GM18907 (cell line): Measurements from ENCODE around the gene SOHLH2.

ENCODE experiments used
- ATAC-seq: cut with Tn5 transposase; IDR thresholded peaks from one replicate; pipeline ENCODE4 v1.9.1; 2021; ENCODE audit warnings: mild to moderate bottlenecking, moderate library complexity; ENCODE audit not compliant: unreplicated experiment

SOHLH2 gene

DNA sequence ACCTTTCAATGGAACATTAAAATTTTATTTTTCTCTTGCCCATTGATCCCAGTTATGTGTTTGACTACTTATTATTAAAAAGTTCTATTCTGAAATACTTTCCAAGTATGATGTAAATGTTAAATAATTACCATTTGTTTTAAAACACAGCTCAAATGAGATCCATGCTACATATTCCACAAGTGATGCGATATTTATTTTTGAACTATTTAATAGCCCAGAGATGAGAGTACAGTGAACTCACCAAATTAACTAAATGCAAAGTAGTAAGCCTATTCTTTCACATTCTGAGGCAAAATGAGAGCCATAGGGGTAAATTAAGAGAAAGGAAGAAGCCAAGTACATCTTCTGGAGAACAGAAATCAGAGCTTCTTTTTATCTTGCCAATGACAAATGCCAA lies 82.0 kb downstream of the SOHLH2 start:
- ATAC-seq, result no peak

DNA sequence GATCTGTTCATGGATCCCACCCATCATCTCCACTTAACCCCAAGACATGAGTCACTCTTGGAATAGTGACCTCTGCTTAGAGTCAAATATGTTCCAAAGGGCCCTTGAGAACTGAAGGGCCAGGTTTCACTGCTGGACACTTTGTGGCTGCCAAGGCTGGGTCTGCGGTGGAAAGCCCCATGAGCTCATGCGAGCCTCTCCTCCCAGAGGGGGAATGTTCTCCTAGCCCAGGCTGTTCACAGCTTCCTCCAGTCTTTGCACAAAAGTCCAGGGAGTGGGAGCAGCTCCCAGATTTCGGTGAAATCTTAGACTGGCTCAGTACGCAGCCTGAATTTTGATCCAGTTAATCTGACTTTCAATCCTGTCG lies 82.4 kb downstream of the SOHLH2 start:
- no peak for ATAC-seq

DNA sequence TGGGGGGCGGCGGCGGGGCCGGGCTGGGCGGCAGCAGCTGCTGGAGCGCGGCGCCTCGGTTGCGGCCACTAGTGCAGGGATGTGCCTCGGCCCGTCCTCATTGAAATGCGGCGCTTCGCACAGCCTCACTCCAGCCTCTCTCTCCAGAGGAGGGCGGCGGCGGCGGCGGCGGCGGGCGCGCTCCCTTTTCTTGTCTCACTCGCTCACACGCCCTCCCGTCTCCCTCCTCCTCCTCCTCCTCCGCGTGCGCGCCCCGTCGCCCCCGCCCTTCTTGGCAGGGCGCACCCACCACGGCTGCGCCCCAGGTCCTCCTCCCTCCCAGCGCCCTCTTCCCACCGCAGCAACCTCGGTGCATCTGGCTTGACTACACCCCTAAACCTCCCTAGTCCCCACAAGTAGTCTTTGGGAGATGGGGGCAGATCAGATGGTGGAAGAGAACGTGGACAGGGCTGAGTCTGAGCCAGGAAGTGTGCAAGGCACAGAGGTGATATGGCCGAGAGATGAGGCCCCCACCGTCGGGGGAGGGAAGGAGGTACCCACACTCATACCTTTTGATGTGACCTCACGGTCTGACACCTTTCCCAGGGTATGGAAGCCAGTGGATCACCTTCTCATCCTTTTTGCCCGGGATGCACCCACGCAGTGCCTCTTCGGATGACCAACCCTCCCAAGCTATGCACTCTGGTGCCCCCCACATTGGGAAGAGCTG lies 83.0 kb downstream of the SOHLH2 start, which contains the start of gene DCLK1:
DCLK1 (minus strand) TSS at position 161 of the 709 bp plus-strand sequence.
- ATAC-seq, result no peak

DNA sequence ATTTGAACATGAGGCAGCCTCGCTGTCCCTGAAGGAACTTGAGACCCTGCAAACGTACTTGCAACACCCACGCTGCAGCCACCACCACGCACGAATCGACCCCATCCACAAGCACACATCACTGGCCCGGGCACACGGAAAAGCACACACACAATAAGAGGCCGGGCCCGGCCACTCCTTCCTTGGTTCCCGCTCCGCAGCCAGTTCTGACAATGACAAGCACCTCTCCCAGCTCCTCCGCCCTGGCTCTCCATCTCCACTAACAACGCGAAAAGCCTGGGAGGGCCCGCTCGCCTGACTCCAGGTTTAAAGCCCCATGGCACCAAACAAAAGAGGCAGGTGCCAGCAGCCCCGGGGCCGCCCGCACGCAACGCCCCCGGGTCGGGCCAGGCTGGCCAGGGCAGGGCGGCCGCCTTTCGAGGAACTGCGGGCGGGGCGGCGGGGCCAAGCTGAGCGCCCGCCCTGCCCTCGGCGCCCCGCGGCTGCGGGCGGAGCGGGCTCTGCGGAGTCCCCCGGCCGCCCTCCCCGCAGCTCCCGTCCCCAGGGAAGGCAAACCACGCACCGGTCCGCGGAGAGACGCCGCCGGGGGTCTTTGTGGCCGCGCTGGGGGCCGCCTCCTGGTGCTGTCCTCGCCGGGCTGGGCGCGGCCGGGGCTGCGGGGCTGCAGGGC lies 83.7 kb downstream of the SOHLH2 start:
- no peak for ATAC-seq

DNA sequence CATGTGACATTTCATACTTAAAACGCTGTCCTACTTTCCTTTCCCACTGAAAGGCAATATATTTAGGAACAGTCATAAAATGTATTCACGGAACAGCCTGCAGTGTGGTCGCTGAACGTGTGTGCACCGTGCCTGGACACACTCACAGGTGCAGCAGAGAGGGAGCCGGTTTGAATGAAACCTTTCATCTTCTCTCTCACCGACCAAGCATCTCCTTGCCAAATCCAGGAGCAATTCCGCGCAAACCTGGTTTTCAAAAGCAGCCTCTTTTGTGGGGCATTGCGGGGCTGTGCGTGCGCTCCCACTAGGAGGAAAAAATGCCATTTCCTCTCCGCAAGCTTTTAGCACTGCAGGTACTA lies 84.2 kb downstream of the SOHLH2 start:
- ATAC-seq, result no peak

DNA sequence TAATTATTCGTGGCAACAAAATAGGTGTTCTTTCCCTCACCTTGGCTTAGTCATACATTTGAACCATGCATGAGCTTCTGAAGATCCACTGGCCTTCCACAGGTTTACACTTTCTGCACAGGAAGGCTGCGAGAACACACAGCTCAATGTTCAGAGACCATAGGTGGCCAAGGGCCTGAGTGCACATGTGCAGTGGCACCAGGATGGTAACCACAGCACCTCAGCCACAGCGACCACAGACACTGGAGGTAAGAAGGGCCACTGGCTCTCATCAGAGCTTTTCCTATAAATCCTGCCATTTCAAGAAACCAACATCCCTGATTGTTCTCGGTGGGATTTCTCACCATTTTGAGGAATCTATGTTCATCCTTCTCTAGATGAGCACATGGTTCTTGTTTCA lies 84.8 kb downstream of the SOHLH2 start:
- no peak for ATAC-seq

DNA sequence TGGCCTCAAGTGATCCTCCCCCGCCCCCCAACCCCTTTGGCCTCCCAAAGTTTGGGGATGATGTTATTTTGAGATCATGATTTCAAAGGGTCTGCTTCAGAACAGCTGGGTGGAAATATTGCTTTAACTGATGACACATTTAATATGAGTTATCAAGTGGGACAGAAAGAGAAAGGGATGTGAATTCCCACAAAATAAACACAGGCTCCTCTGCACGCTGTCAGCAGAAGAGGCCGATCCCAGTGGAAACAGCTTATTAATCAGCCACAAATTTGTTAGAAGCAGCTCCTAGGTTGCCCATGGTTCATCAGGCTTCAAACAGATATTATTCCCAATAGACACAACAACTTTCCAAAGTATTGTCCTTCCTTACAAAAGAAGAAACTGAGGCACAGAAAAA lies 87.9 kb downstream of the SOHLH2 start:
- no peak for ATAC-seq

DNA sequence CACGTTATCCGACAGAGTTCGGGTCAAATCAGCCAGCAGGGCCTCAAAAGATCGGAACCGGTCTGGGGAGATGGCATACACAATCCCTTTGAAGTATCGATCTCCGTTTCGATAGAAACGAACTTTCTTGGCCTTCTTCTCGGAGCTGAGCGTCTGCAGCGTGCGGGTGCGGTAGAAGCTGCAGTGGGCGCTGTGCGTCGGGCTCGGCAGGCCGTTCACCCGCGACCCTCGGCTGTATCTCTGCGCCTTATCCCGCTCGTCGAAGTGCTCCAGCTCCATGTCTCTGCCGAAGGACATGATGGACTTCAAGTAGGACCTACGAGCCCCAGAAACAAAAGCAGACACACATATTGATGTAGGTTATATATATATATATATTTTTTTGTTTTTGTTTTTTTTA lies 88.5 kb downstream of the SOHLH2 start:
- no peak for ATAC-seq

DNA sequence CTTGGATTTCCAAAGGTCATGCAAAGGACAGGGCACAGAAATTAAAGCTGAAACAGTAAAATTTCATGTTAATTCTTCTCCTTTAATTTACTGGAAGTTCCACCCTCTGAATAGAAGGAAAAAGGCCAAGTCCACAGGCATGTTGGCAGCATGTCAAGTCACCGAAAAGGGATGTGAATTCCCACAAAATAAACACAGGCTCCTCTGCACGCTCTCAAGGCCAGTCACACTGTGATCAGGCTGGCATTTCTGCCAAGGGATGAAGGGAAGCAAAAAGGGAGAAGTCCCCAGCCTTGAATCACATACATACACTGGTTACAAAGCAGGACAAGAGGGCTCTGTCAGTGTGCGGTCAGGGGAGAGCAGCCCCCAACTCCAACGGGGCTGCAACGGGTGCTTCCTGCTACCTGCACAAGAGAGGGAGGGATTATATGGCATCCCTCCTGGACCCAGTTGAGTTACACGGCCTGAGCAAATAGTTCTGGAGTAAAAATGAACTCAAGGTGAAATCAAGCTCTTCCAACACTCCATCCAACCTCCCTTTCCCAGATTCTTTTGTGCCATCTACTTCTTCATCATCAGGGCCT lies 90.0 kb downstream of the SOHLH2 start:
- ATAC-seq, result no peak
